Lung (tissue), 12 donors: ENCODE results near the gene ZNF30. TPM values are rescaled to one million over a fixed set of nuclear protein-coding genes. Genes with fewer than 3 reads are reported as not detected.
"Not testable (repeated sequence)": the region's sequence is repeated elsewhere in the genome, so short reads cannot be mapped to it uniquely, and the experiment has no call there.

Experiments used
- ATAC-seq: fragments of 200-7000 bp; cut with Tn5 transposase; one replicate; pipeline ENCODE4 v1.9.1; 2020; ENCODE audit warnings: moderate number of reproducible peaks; ENCODE audit not compliant: insufficient read depth, low FRiP score
- DNase-seq, 3 donors: peaks; one replicate each; pipeline ENCODE4 v3.0.0-alpha.2; 2013 to 2017
- H3K27ac ChIP-seq, 2 donors: one replicate each; pipeline ENCODE4 v1.5.1; 2013; ENCODE audit warnings: mild to moderate bottlenecking in 2 of 2, moderate library complexity in 2 of 2, control low read depth in 1 of 2, inconsistent platforms in 1 of 2, low read depth in 1 of 2, low read length in 1 of 2
- H3K27me3 ChIP-seq, 3 donors: one replicate each; pipeline ENCODE4 v1.5.1; 2013; ENCODE audit warnings: low read length in 2 of 3; ENCODE audit not compliant: control insufficient read depth in 3 of 3, insufficient read depth in 3 of 3
- H3K36me3 ChIP-seq, 4 donors: one replicate each; pipeline ENCODE4 v1.5.1; 2013; ENCODE audit warnings: low read length in 4 of 4, mild to moderate bottlenecking in 1 of 4, moderate library complexity in 1 of 4; ENCODE audit not compliant: control insufficient read depth in 4 of 4, insufficient read depth in 4 of 4
- H3K4me1 ChIP-seq, 5 donors: one replicate each; pipeline ENCODE4 v1.5.1; 2013; ENCODE audit warnings: low read length in 5 of 5, mild to moderate bottlenecking in 2 of 5, moderate library complexity in 1 of 5; ENCODE audit not compliant: control insufficient read depth in 5 of 5, insufficient read depth in 5 of 5
- H3K4me3 ChIP-seq: one replicate; pipeline ENCODE4 v1.5.1; 2013; ENCODE audit warnings: mild to moderate bottlenecking, control low read depth, moderate library complexity
- H3K9ac ChIP-seq, 2 donors: one replicate each; pipeline ENCODE4 v1.5.1; 2013; ENCODE audit warnings: low read length in 2 of 2, control low read depth in 1 of 2; ENCODE audit not compliant: insufficient read depth in 1 of 2
- H3K9me3 ChIP-seq, 4 donors: one replicate each; pipeline ENCODE4 v1.5.1; 2013; ENCODE audit warnings: low read length in 3 of 4, mild to moderate bottlenecking in 1 of 4, moderate library complexity in 1 of 4; ENCODE audit not compliant: control insufficient read depth in 4 of 4, insufficient read depth in 3 of 4
- WGBS, 2 donors: extraction: QIAGEN DNeasy Blood & Tissue Kit; methylation state at CpG; one replicate each; pipeline ENCODE4 v1.1.7; 2013; 5-methylcytosine and 5-hydroxymethylcytosine counted together
- polyA plus RNA-seq, 2 donors: library from polyadenylated mRNA; stranded (reverse); fragments of 200-250 nt; gene quantifications; one replicate each; pipeline ENCODE4 v1.2.1, GENCODE V29; 2013
- total RNA-seq, 2 donors: library from RNA; depleted of rRNA in 1 of 2; stranded (reverse); fragments of >200 nt in 1 of 2; gene quantifications; one replicate each; pipeline ENCODE4 v1.2.1, GENCODE V29; 2014 to 2021
- TF ChIP-seq, protein P1 (sequence below): IDR thresholded peaks from 2 replicates; pipeline ENCODE4 v1.5.1; 2012; ENCODE audit warnings: mild to moderate bottlenecking; ENCODE audit errors: control extremely low read depth, extremely low read depth
- donor health status: control.
- donor health status: control.
- donor health status: Bipolar disorder and iron deficiency.
- donor health status: healthy.
- donor health status: DM: yes; HTN: yes; CAD: no.

ZNF30 gene
- total and polyA plus RNA-seq, 4 donors: 1.5 to 5.5 (median 2.6) TPM

- TF ChIP-seq, protein P1, sequence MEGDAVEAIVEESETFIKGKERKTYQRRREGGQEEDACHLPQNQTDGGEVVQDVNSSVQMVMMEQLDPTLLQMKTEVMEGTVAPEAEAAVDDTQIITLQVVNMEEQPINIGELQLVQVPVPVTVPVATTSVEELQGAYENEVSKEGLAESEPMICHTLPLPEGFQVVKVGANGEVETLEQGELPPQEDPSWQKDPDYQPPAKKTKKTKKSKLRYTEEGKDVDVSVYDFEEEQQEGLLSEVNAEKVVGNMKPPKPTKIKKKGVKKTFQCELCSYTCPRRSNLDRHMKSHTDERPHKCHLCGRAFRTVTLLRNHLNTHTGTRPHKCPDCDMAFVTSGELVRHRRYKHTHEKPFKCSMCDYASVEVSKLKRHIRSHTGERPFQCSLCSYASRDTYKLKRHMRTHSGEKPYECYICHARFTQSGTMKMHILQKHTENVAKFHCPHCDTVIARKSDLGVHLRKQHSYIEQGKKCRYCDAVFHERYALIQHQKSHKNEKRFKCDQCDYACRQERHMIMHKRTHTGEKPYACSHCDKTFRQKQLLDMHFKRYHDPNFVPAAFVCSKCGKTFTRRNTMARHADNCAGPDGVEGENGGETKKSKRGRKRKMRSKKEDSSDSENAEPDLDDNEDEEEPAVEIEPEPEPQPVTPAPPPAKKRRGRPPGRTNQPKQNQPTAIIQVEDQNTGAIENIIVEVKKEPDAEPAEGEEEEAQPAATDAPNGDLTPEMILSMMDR: no peak
- Histone ChIP-seq H3K4me1 (peaks cover 0 to 6% (median 0%) of the 10 kb centered on the region in 5 donors), H3K36me3 (no peaks in the 10 kb centered on the region), H3K4me3 (no peak overlapping the region), H3K9ac (no peak overlapping the region), H3K27ac (no peak overlapping the region), H3K27me3 (no peaks in the 10 kb centered on the region), H3K9me3 (peaks cover 0 to 4% (median 0%) of the 10 kb centered on the region in 4 donors)
- DNase-seq (no peak), ATAC-seq (no peak)
- 97 to 100% methylated on average over 6 of the region's 6 CpGs for WGBS, 2 donors
These were observed 43.0 kb downstream of the ZNF30 start for GRCh38 chr19:34969721-34970120.

DNA sequence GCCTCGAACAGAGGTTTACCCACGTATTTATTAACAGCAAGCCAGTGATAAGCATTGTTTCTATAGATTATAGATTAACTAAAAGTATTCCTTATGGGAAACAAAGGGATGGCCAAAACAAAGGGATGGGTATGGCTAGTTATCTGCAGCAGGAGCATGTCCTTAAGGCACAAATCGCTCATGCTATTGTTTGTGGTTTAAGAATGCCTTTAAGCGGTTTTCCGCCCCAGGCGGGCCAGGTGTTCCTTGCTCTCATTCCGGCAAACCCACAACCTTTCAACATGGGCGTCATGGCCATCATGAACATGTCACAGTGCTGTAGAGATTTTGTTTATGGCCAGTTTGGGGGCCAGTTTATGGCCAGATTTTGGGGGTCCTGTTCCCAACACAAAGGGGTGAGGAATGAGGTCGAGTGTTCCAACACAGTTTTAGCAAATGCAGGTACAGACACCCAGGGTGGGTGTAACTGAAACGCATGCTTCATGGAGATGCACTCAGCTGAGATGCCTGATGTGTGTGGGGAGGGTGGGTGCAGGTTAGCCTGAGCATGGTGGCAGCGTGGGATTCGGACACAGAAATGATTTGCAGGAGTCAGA lies 43.6 kb downstream of the ZNF30 start:
- 91 to 93% methylated on average over 12 of the region's 12 CpGs for WGBS, 2 donors
- H3K9ac ChIP-seq, H3K36me3 ChIP-seq, H3K9me3 ChIP-seq, H3K27me3 ChIP-seq, H3K4me3 ChIP-seq, ATAC-seq, H3K27ac ChIP-seq, H3K4me1 ChIP-seq, DNase-seq: not testable (repeated sequence)

- TF ChIP-seq, protein P1: no peak
- H3K4me1 ChIP-seq: peaks cover 0 to 6% (median 0%) of the 10 kb centered on the region in 5 donors
These were observed 45.5 kb downstream of the ZNF30 start for GRCh38 chr19:34972163-34972705.

DNA sequence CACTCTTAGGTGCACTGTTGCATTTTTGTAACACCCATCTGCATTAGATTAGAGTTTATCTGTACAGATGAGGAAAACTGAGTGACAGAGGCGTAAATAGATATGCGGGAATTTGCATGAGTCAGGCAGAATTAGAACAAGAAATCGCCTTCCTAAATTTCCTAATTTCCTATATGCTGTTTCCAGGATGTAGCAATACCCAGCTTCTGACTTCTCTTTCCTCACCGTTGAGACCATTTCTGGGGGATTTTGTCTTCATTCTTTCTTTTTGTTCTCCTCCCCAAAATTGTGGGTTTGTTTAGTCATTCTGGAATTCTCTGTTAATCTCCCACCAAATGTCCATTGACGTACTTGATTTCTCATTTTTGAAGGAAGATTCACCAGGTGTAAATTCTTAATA lies 47.9 kb downstream of the ZNF30 start:
- Histone ChIP-seq H3K27ac (no peak overlapping the region), H3K9ac (no peak overlapping the region), H3K4me3 (no peak overlapping the region), H3K9me3 (peaks cover 0 to 6% (median 0%) of the 10 kb centered on the region in 4 donors), H3K27me3 (no peaks in the 10 kb centered on the region), H3K36me3 (no peaks in the 10 kb centered on the region), H3K4me1 (peaks cover 0 to 6% (median 0%) of the 10 kb centered on the region in 5 donors)
- TF ChIP-seq, protein P1: no peak
- DNase-seq (no peak), ATAC-seq (no peak)
- 28 to 43% methylated on average over 5 of the region's 5 CpGs for whole genome bisulfite sequencing, 2 donors

More at GRCh38 chr19:34972163-34972705, 45.5 kb downstream of the ZNF30 start:
- Histone ChIP-seq H3K27ac (no peak overlapping the region), H3K4me3 (no peak overlapping the region), H3K9me3 (peaks cover 0 to 10% (median 0%) of the 10 kb centered on the region in 4 donors), H3K27me3 (no peaks in the 10 kb centered on the region), H3K36me3 (no peaks in the 10 kb centered on the region), H3K9ac (no peak overlapping the region)
- 90 to 92% methylated on average over 7 of the region's 7 CpGs for WGBS, 2 donors
- DNase-seq: no peak
- no peak for ATAC-seq
